Activated naive CD8-positive, alpha-beta T cell treated with anti-CD3 and anti-CD28 coated beads for 36 hours (primary cell): Measurements from ENCODE around the gene CDH1. TPM values are rescaled to one million over a fixed set of nuclear protein-coding genes. Genes with fewer than 3 reads are reported as not detected.
"Not testable (repeated sequence)": the region's sequence is repeated elsewhere in the genome, so short reads cannot be mapped to it uniquely, and the experiment has no call there.

Experiments used
- DNase-seq: peaks from one replicate; pipeline ENCODE4 v3.0.0; 2021
- H3K27ac Mint-ChIP-seq: one replicate; pipeline ENCODE4 v1.8.0; 2022; ENCODE audit warnings: mild to moderate bottlenecking, moderate library complexity, mixed read lengths
- H3K27me3 Mint-ChIP-seq: one replicate; pipeline ENCODE4 v1.8.0; 2022; ENCODE audit warnings: mild to moderate bottlenecking, mixed read lengths
- H3K36me3 Mint-ChIP-seq: one replicate; pipeline ENCODE4 v1.8.0; 2021; ENCODE audit warnings: mild to moderate bottlenecking, mixed read lengths
- H3K4me1 Mint-ChIP-seq: one replicate; pipeline ENCODE4 v1.8.0; 2021; ENCODE audit warnings: mixed read lengths
- H3K4me3 Mint-ChIP-seq: one replicate; pipeline ENCODE4 v1.8.0; 2022; ENCODE audit warnings: mild to moderate bottlenecking, moderate library complexity, mixed read lengths
- H3K9me3 Mint-ChIP-seq: one replicate; pipeline ENCODE4 v1.8.0; 2022; ENCODE audit warnings: mixed read lengths
- total RNA-seq, 2 experiments: library from RNA; stranded (reverse); gene quantifications; one replicate each; pipeline ENCODE4 v1.2.3, GENCODE V29; 2021

The CDH1 gene
- total RNA-seq, 2 experiments from 2014 or later = 0.16 to 0.21 TPM

- Mint-ChIP-seq H3K27ac (no peak overlapping the region), H3K36me3 (no peaks in the 10 kb centered on the region), H3K4me1 (no peaks in the 10 kb centered on the region), H3K27me3 (no peaks in the 10 kb centered on the region), H3K9me3 (no peaks in the 10 kb centered on the region), H3K4me3 (no peak overlapping the region)
- no peak for DNase-seq
Measured at GRCh38 chr16:68823401-68824135, 86.5 kb downstream of the CDH1 start.

DNA sequence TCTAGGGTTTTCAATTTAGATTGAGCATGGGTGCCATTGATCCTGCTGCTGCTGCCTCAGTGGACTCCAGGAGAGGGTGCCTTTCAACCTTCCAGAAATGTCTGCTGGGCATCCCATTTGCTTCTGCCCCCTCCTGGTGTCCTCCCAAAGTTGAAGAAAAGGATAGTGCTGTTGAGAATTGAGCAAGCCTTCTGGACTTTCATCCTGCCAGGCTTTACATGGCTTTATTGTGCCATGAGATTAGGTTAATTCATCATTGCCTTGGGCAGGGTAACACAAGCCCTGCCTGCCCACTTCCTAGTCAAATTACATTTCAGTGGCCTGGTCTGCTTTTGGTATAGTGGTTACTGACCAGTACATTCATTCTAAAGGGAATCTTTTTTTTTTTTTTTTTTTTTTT lies 88.3 kb downstream of the CDH1 start:
- Mint-ChIP-seq H3K4me3 (no peak overlapping the region), H3K36me3 (no peaks in the 10 kb centered on the region), H3K9me3 (no peaks in the 10 kb centered on the region), H3K27me3 (no peaks in the 10 kb centered on the region), H3K4me1 (no peaks in the 10 kb centered on the region), H3K27ac (no peak overlapping the region)
- DNase-seq = no peak

- Mint-ChIP-seq H3K4me3 (no peak overlapping the region), H3K4me1 (no peaks in the 10 kb centered on the region), H3K36me3 (no peaks in the 10 kb centered on the region), H3K27ac (no peak overlapping the region), H3K27me3 (no peaks in the 10 kb centered on the region), H3K9me3 (no peaks in the 10 kb centered on the region)
- DNase-seq = no peak
Measured at GRCh38 chr16:68826652-68827051, 89.6 kb downstream of the CDH1 start.

GRCh38 chr16:68833251-68833650 lies 96.2 kb downstream of the CDH1 start:
- H3K4me3 Mint-ChIP-seq = no peak overlapping the region
- no peaks in the 10 kb centered on the region for H3K27me3 Mint-ChIP-seq
- no peaks in the 10 kb centered on the region for H3K9me3 Mint-ChIP-seq
- no peak overlapping the region for H3K27ac Mint-ChIP-seq
- no peak for DNase-seq
- no peaks in the 10 kb centered on the region for H3K4me1 Mint-ChIP-seq
- H3K36me3 Mint-ChIP-seq = no peaks in the 10 kb centered on the region

DNA sequence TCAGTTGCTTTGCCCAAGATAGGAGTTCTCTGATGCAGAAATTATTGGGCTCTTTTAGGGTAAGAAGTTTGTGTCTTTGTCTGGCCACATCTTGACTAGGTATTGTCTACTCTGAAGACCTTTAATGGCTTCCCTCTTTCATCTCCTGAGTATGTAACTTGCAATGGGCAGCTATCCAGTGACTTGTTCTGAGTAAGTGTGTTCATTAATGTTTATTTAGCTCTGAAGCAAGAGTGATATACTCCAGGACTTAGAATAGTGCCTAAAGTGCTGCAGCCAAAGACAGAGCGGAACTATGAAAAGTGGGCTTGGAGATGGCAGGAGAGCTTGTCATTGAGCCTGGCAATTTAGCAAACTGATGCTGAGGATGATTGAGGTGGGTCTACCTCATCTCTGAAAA lies 97.5 kb downstream of the CDH1 start:
- Mint-ChIP-seq H3K27ac (no peak overlapping the region), H3K4me3 (no peak overlapping the region), H3K27me3 (no peaks in the 10 kb centered on the region), H3K36me3 (no peaks in the 10 kb centered on the region), H3K9me3 (no peaks in the 10 kb centered on the region), H3K4me1 (no peaks in the 10 kb centered on the region)
- DNase-seq = no peak

DNA sequence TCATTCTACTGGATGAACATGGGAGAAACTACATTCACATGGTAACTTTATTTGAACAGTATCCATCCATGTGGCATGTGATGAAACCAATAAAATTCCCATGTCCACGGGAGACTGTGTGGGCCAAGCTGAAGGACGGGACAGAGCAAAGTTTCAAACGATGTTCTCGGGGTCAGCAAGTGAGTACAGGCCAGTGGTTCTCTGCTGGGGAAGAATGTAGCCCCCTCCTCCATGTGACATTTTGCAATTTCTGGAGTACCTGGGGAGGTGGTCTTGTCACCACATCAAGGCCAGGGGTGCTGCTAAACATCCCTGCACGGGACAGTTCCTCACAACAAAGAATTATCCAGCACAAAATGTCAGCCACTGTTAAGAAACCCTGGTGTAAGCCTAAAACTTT lies 98.9 kb downstream of the CDH1 start:
- no peak for DNase-seq
- Mint-ChIP-seq H3K27ac (no peak overlapping the region), H3K4me3 (no peak overlapping the region), H3K27me3 (no peaks in the 10 kb centered on the region), H3K9me3 (no peaks in the 10 kb centered on the region), H3K36me3 (no peaks in the 10 kb centered on the region), H3K4me1 (no peaks in the 10 kb centered on the region)

GRCh38 chr16:68839831-68840230 lies 102.7 kb downstream of the CDH1 start:
- Mint-ChIP-seq H3K4me3 (no peak overlapping the region), H3K36me3 (peaks cover 3% of the 10 kb centered on the region), H3K27me3 (no peaks in the 10 kb centered on the region), H3K9me3 (no peaks in the 10 kb centered on the region), H3K4me1 (peaks cover 9% of the 10 kb centered on the region), H3K27ac (no peak overlapping the region)
- no peak for DNase-seq

GRCh38 chr16:68842964-68843481 lies 105.9 kb downstream of the CDH1 start:
- H3K9me3 Mint-ChIP-seq, DNase-seq, H3K27me3 Mint-ChIP-seq: not testable (repeated sequence)
- H3K4me3 Mint-ChIP-seq = peak overlapping the region; percentile 97
- peak overlapping the region; percentile 98 for H3K27ac Mint-ChIP-seq
- H3K36me3 Mint-ChIP-seq = peaks cover 14% of the 10 kb centered on the region
- H3K4me1 Mint-ChIP-seq = peaks cover 23% of the 10 kb centered on the region

DNA sequence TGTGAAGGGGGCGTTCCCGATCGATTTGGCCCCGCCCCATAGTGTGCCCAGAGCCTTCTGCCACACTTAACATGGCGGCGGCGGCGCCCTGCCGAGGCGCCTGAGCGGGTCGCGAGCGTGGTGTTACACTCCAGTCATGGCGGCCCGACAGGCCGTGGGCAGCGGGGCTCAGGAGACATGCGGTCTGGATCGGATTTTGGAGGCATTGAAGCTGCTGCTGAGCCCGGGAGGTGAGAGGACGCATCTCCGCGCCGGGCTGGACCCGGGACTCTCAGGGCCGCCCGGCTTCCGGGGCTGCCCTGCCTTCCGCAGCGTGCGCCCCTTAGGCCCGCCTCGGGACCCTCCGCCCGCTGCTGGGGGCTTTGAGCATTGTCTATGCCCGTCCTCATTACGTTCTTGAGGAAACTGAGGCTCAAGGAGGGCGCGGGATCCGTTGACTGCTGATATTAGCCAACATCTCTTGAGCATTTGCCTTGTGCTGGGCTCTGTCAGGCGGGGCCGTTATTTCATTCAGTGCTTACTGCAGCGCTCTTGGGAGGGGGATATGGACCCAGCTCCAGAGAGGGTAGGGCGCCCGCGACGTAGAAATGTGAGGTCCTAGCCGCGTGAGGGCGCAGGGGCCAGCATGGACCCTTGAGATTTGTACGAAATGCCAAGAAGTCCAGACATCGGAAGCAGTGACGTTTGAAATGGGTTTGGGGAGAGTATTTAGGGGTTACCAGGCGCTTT lies 106.6 kb downstream of the CDH1 start, which contains the start of gene TANGO6:
TANGO6 (plus strand) TSS at position 50 of the 729 bp plus-strand sequence; CDS start at position 137, 87 bp downstream.
- Mint-ChIP-seq H3K4me1 (peaks cover 24% of the 10 kb centered on the region), H3K36me3 (peaks cover 14% of the 10 kb centered on the region), H3K27me3 (no peaks in the 10 kb centered on the region), H3K4me3 (peak within 1 kb of the TSS; percentile 97), H3K9me3 (no peaks in the 10 kb centered on the region), H3K27ac (peak within 1 kb of the TSS; percentile 98)
- peak; percentile 93 for DNase-seq

- Mint-ChIP-seq H3K4me1 (peaks cover 26% of the 10 kb centered on the region), H3K9me3 (no peaks in the 10 kb centered on the region), H3K27me3 (no peaks in the 10 kb centered on the region), H3K27ac (peak overlapping the region; percentile 98), H3K36me3 (peaks cover 17% of the 10 kb centered on the region), H3K4me3 (peak overlapping the region; percentile 97)
- no peak for DNase-seq
Measured at GRCh38 chr16:68844211-68844564, 107.1 kb downstream of the CDH1 start.

DNA sequence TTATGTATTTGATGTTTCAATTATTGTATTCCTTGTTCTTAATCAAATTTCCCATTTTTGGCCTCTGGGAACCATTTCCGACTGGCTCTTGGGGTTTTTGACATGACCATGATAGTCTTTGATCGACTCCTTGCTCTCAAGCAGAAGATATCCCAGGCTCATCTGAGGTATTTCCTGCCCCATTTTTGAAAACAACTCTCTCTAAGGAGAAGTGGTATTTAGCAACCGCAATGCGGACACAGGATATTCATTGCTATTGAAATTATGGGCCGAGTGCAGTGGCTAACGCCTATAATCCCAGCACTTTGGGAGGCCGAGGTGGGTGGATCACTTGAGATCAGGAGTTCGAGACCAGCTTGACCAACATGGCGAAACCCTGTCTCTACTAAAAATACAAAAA lies 111.7 kb downstream of the CDH1 start:
- no peaks in the 10 kb centered on the region for H3K9me3 Mint-ChIP-seq
- peaks cover 27% of the 10 kb centered on the region for H3K36me3 Mint-ChIP-seq
- H3K27ac Mint-ChIP-seq = no peak overlapping the region
- no peak for DNase-seq
- no peak overlapping the region for H3K4me3 Mint-ChIP-seq
- peaks cover 31% of the 10 kb centered on the region for H3K4me1 Mint-ChIP-seq
- no peaks in the 10 kb centered on the region for H3K27me3 Mint-ChIP-seq

DNA sequence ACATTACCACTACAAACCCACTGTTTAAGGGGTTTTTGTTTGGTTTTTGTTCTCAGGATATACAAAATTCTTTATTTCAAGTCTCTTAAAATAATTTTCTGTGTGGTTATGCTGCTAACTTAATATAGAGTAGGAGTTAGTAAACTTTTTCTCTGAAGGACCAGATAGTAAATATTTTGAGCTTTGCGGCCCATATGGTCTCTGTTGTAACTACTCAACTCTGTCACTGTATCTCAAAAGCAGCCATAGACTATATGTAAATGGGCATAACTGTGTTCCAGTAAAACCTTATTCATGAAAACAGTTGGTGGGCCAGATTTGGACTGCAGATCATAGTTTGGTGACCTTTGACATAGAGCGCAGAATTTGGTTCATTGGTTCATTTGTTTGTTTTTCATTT lies 113.4 kb downstream of the CDH1 start:
- no peak for DNase-seq
- H3K27ac Mint-ChIP-seq = no peak overlapping the region
- no peak overlapping the region for H3K4me3 Mint-ChIP-seq
- H3K9me3 Mint-ChIP-seq = no peaks in the 10 kb centered on the region
- H3K27me3 Mint-ChIP-seq = no peaks in the 10 kb centered on the region
- H3K4me1 Mint-ChIP-seq = peaks cover 24% of the 10 kb centered on the region
- peaks cover 32% of the 10 kb centered on the region for H3K36me3 Mint-ChIP-seq

DNA sequence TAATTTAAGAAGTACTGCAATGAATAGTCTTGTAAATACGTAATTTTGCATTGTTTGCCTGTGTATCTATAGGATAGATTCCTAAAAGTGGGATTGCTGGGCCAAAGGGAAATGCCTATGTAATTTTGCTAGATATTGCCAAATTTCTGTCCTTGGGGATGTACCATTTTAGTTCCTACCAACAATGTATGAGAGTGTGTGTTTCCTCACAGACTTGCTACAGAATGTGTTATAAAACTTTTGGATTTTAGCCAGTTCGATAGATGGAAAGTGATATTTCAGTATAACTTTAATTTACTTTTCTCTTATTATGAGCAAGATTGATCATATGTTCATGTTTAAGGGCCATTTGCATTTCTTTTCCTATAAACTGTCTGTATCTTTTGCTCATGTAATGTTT lies 114.5 kb downstream of the CDH1 start:
- Mint-ChIP-seq H3K4me1 (peaks cover 26% of the 10 kb centered on the region), H3K27me3 (no peaks in the 10 kb centered on the region), H3K9me3 (no peaks in the 10 kb centered on the region), H3K36me3 (peaks cover 32% of the 10 kb centered on the region), H3K4me3 (no peak overlapping the region), H3K27ac (no peak overlapping the region)
- DNase-seq = no peak

GRCh38 chr16:68857479-68857878 lies 120.4 kb downstream of the CDH1 start:
- no peak for DNase-seq
- no peaks in the 10 kb centered on the region for H3K9me3 Mint-ChIP-seq
- H3K36me3 Mint-ChIP-seq = peaks cover 25% of the 10 kb centered on the region
- no peak overlapping the region for H3K4me3 Mint-ChIP-seq
- no peaks in the 10 kb centered on the region for H3K27me3 Mint-ChIP-seq
- peaks cover 14% of the 10 kb centered on the region for H3K4me1 Mint-ChIP-seq
- H3K27ac Mint-ChIP-seq = no peak overlapping the region

- Mint-ChIP-seq H3K36me3 (peaks cover 15% of the 10 kb centered on the region), H3K27me3 (no peaks in the 10 kb centered on the region), H3K27ac (no peak overlapping the region)
Measured at GRCh38 chr16:68859828-68860227, 122.7 kb downstream of the CDH1 start.

More at GRCh38 chr16:68859828-68860227, 122.7 kb downstream of the CDH1 start:
- Mint-ChIP-seq H3K4me3 (no peak overlapping the region), H3K9me3 (no peaks in the 10 kb centered on the region), H3K4me1 (peaks cover 10% of the 10 kb centered on the region)
- no peak for DNase-seq
